Naive thymus-derived CD8-positive, alpha-beta T cell (primary cell): ENCODE results near the gene ANKK1. TPM values are rescaled to one million over a fixed set of nuclear protein-coding genes. Genes with fewer than 3 reads are reported as not detected.
A peak's percentile ranks its signal among the peaks of the same experiment; 100 is the strongest.

Experiments
- ATAC-seq, 2 donors: fragments of 150-1000 bp; cut with Tn5 transposase in 1 of 2; sonication (Bioruptor Pico), chemical (Tn5 transposase) in 1 of 2; 1 replicate in 1 of 2; 2 replicates in 1 of 2; pipeline ENCODE4 v1.10.0; 2021; ENCODE audit warnings: mild to moderate bottlenecking in 2 of 2, moderate library complexity in 2 of 2
- POLR2A ChIA-PET: fragments of 350-600 bp; sonication (Branson Sonifier 250); formaldehyde crosslinking; loops from one replicate; lab custom pipeline; 2021; ENCODE audit warnings: antibody characterized with exemption; lab: Charles Lee
- DNase-seq, 10 donors: peaks; one replicate each; pipeline versions ENCODE4 v3.0.0 to v3.0.0-alpha.2; 2020 to 2022
- H3K27ac Mint-ChIP-seq, 10 donors: one replicate each; pipeline ENCODE4 v1.8.0; 2020 to 2022; ENCODE audit warnings: mild to moderate bottlenecking in 10 of 10, mixed read lengths in 10 of 10, moderate library complexity in 4 of 10, inconsistent platforms in 1 of 10
- H3K27me3 Mint-ChIP-seq, 5 donors: one replicate each; pipeline ENCODE4 v1.8.0; 2021 to 2022; ENCODE audit warnings: mixed read lengths in 5 of 5
- H3K36me3 Mint-ChIP-seq, 3 donors: one replicate each; pipeline ENCODE4 v1.8.0; 2020 to 2022; ENCODE audit warnings: mixed read lengths in 3 of 3, mild to moderate bottlenecking in 2 of 3, inconsistent platforms in 1 of 3
- H3K4me1 Mint-ChIP-seq, 4 donors: one replicate each; pipeline ENCODE4 v1.8.0; 2021 to 2022; ENCODE audit warnings: mixed read lengths in 4 of 4
- H3K4me3 Mint-ChIP-seq, 10 donors: one replicate each; pipeline ENCODE4 v1.8.0; 2020 to 2022; ENCODE audit warnings: mild to moderate bottlenecking in 10 of 10, mixed read lengths in 10 of 10, moderate library complexity in 6 of 10, inconsistent platforms in 1 of 10
- H3K9me3 Mint-ChIP-seq, 9 donors: one replicate each; pipeline ENCODE4 v1.8.0; 2020 to 2022; ENCODE audit warnings: mixed read lengths in 9 of 9, mild to moderate bottlenecking in 3 of 9, inconsistent platforms in 1 of 9, moderate library complexity in 1 of 9
- polyA plus RNA-seq, 3 donors: library from polyadenylated mRNA; unstranded; fragments of 300-500 nt; fragmentation: Illumina TruSeq; gene quantifications; one replicate each; pipeline ENCODE4 v1.2.3, GENCODE V29; 2021
- total RNA-seq, 8 experiments: library from RNA in 2 of 8; stranded (reverse) in 2 of 8; gene quantifications; one replicate each; pipeline ENCODE4 v1.2.3 and lab custom pipeline; 2021 to 2026

ANKK1 gene
- total and polyA plus RNA-seq, 5 experiments from 2014 or later = 4.6 to 5.9 TPM; not detected in 3

DNA sequence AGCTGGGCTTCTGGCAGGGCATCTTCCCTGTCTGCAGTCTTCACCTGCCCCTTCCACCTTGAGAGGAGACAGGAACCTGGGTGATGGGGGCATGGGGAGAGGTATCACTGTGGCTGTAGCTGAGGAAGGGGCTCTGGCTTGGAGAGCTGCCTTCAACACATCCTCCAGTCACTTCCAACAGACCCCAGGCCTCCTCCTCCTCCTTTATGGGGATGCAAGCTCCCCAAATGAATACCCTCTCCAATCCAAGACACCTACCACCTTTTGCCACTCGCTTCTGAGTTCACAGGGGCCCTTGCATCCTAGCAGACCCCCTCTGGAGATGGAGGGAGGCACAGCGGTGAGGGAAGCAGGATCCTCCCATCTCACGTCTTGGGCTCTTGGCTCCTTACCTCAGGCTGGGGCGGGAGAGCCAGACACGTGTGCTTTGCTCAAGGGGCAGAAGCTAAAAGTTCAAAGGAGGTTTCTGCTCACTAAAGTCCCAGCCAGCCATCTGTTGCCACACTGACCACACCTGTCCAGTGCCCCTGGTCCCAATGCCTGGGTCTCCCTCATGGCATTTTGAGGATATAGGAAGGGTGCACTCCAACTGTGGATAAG is 13.2 kb downstream of the ANKK1 start:
- Mint-ChIP-seq H3K9me3 (no peaks in the 10 kb centered on the region), H3K27me3 (no peaks in the 10 kb centered on the region), H3K27ac (no peak overlapping the region), H3K4me3 (peak overlapping the region in 1 of 10 donors; percentile 56), H3K4me1 (no peaks in the 10 kb centered on the region), H3K36me3 (no peaks in the 10 kb centered on the region)
- ATAC-seq = no peak
- DNase-seq = no peak
- POLR2A ChIA-PET = no interaction called here

DNA sequence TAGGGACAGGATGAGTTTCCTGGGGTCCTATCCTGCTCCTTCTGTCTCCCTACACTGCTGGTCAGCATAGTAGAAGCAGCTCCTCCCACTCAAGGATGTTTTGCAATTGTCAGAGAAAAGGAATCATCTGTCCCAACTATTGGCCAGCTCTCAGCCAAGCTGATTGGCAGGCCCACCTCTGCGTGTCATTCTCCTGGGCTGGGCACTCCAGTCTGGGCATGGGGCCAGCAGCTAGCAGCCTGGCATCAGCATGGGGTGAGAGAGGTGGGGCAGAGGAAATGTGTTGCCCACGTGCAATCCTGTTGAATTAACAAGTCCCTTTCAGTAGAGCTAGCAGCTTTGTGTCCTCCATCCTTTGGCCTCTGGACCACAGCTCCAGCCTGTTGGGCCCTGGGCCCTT is 14.1 kb downstream of the ANKK1 start:
- POLR2A ChIA-PET = no interaction called here
- Mint-ChIP-seq H3K4me3 (no peak overlapping the region), H3K36me3 (no peaks in the 10 kb centered on the region), H3K27ac (no peak overlapping the region), H3K4me1 (no peaks in the 10 kb centered on the region), H3K9me3 (no peaks in the 10 kb centered on the region), H3K27me3 (no peaks in the 10 kb centered on the region)
- DNase-seq (no peak), ATAC-seq (no peak)

DNA sequence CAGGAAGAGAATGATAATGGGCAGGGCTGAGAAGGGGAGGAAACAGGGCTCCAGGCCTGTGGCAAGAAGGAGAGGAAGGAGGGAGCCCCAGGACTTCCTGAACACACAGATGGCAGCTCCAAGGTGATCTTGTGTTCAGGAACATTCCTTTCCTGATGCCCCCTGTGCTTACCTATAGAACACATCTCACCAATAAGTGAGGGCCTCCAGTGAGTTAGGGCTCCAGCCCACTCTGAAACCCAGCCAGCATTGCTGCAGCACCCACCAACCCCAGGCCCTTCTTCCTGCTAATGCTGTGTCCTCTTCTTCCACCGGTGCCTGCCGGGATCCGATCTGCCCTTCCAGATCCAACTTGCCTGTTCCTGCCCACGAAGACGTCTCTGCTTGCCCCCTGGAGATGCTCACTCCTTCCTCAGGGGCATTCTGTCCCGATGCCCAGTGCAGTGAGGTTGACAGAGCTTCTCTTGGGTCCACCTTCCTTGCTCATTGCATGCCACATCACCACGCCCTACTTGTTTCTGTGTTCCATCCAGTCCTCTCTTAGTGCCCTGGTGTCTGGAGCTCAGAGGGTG is 17.4 kb downstream of the ANKK1 start:
- Mint-ChIP-seq H3K9me3 (no peaks in the 10 kb centered on the region), H3K36me3 (no peaks in the 10 kb centered on the region), H3K4me1 (no peaks in the 10 kb centered on the region), H3K4me3 (no peak overlapping the region), H3K27me3 (peaks cover 0 to 3% (median 0%) of the 10 kb centered on the region in 5 donors), H3K27ac (no peak overlapping the region)
- POLR2A ChIA-PET = no interaction called here
- no peak for ATAC-seq
- DNase-seq = no peak

DNA sequence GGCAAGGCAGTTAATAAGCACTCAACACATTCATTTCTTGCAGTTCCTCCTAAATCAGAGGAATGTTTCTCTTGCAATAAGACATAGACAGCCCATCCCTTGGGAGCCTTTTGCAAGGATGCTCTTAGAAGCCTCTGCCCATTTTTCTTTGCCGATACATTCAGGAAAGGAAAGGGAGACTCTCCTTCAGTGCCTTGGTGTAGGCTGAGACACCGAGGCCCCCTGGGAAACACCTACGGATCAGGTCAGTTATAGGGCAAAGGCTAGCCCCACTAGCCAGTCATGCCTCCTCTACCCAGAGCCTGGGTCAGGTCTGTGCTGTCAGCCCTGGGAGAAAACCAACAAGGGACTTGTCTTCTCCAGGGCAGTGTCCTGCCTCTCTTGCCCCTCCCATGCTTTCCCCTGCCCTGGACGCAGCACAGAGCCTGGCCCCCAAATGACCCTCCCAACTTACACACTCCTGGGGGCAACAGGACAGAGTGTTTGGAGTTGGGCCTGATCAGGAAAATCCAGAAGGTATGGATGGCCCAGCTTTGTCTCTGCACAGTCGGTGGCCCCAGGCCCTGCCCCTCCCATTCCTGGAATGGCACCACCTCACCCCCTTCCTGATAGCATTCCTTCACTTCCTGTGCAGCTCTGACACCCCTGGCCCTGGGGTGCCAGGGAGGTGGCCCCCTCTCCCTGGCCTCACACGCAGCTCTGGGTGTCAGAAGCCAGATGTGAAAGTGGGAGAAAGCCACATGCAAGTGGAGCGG is 18.3 kb downstream of the ANKK1 start:
- H3K4me1 Mint-ChIP-seq = no peaks in the 10 kb centered on the region
- no peaks in the 10 kb centered on the region for H3K9me3 Mint-ChIP-seq
- no peaks in the 10 kb centered on the region for H3K36me3 Mint-ChIP-seq
- ATAC-seq (no peak), DNase-seq (no peak)
- H3K4me3 Mint-ChIP-seq = no peak overlapping the region
- POLR2A ChIA-PET = no interaction called here
- H3K27ac Mint-ChIP-seq = no peak overlapping the region
- peaks cover 0 to 8% (median 0%) of the 10 kb centered on the region in 5 donors for H3K27me3 Mint-ChIP-seq

DNA sequence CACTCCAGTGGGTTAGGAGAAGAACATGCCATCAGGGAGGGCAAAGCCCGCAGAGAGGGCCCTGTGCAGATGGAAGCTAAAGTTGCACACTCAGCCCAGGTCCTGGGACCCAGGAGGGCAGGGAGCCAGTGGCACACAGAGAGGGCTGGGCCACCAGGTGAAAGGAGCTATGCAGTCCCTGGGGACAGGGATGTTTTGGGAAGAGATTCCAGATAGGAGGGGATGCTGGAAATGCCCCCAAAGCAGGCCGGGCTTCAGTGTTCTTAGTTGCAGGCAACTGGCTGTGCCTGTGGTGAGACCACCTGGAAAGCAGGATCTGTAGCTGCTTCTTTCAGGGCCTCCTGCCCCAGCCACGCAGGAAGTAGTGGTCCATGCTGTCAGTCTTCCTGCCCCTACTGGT is 19.6 kb downstream of the ANKK1 start:
- POLR2A ChIA-PET = no interaction called here
- ATAC-seq (no peak), DNase-seq (no peak)
- H3K36me3 Mint-ChIP-seq = no peaks in the 10 kb centered on the region
- no peak overlapping the region for H3K27ac Mint-ChIP-seq
- no peaks in the 10 kb centered on the region for H3K4me1 Mint-ChIP-seq
- peaks cover 0 to 8% (median 0%) of the 10 kb centered on the region in 5 donors for H3K27me3 Mint-ChIP-seq
- no peak overlapping the region for H3K4me3 Mint-ChIP-seq
- H3K9me3 Mint-ChIP-seq = no peaks in the 10 kb centered on the region

DNA sequence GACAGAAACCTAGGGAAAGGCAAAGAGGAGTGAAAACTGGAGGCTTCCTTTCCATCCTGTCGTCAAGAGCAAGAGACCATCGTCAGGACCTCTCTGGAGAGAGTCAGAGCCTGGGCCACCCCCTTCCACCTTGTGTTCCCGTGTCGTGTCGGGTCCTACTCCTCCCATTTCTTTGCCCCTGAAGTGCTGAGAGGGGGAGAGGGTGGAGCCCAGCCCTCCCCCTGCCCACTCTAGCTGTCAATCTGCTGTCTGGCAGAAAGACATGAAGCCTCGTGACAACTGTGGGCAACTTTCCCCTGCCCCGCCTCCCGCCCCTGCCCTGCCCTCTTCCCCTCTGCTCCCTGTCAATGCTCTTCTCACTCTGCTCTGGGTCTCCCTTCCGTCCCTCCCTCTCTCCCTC is 20.6 kb downstream of the ANKK1 start:
- Mint-ChIP-seq H3K27ac (no peak overlapping the region), H3K36me3 (no peaks in the 10 kb centered on the region), H3K27me3 (peaks cover 0 to 9% (median 0%) of the 10 kb centered on the region in 5 donors), H3K4me1 (no peaks in the 10 kb centered on the region), H3K4me3 (no peak overlapping the region), H3K9me3 (no peaks in the 10 kb centered on the region)
- POLR2A ChIA-PET = no interaction called here
- ATAC-seq = no peak
- DNase-seq = no peak

DNA sequence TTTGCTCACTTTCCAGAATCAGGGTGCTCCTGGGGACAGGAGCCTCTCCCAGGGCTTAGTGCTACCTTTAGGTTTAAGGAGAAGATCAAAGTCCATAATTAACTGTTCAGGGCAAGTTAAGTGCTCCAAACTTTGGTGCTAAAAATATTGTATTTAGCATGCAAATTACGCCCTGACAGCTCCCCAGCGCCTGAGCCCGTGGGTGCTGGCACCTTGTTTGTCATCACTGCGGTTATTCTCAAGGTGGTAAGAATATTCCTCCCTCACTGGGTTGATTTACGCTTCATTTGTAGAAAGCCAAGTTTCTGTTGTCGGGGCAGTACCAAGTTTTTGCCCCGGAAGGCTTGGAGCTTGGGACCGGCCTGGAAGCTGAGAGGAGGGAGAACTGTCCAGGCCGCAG is 21.3 kb downstream of the ANKK1 start:
- H3K27me3 Mint-ChIP-seq = peaks cover 0 to 15% (median 0%) of the 10 kb centered on the region in 5 donors
- no peak overlapping the region for H3K4me3 Mint-ChIP-seq
- POLR2A ChIA-PET = no interaction called here
- H3K27ac Mint-ChIP-seq = no peak overlapping the region
- DNase-seq (no peak), ATAC-seq (no peak)
- no peaks in the 10 kb centered on the region for H3K9me3 Mint-ChIP-seq
- H3K36me3 Mint-ChIP-seq = no peaks in the 10 kb centered on the region
- H3K4me1 Mint-ChIP-seq = no peaks in the 10 kb centered on the region

DNA sequence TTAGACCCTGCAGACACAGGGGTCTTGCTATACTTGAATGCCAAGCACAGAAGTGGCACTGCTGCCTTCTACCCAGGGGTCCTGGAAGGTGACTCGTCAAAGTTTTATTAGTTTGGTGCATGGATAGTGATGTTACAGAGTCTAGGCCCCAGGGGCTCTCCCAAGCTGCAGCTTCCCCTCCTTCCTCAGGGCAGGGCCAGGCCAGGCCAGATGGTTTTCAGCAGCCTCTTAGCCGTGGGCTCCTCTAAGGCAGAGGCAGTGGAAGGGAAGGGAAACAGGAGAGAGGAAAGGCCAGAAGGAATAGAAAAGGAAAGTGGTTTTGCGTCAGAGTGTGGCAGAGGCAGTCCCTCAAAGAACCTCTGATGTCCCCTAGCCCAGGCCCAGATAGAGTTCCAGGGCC is 21.9 kb downstream of the ANKK1 start:
- Mint-ChIP-seq H3K36me3 (no peaks in the 10 kb centered on the region), H3K4me3 (no peak overlapping the region), H3K9me3 (no peaks in the 10 kb centered on the region), H3K4me1 (no peaks in the 10 kb centered on the region), H3K27ac (no peak overlapping the region), H3K27me3 (peaks cover 0 to 15% (median 0%) of the 10 kb centered on the region in 5 donors)
- ATAC-seq = no peak
- no peak for DNase-seq
- POLR2A ChIA-PET = no interaction called here

DNA sequence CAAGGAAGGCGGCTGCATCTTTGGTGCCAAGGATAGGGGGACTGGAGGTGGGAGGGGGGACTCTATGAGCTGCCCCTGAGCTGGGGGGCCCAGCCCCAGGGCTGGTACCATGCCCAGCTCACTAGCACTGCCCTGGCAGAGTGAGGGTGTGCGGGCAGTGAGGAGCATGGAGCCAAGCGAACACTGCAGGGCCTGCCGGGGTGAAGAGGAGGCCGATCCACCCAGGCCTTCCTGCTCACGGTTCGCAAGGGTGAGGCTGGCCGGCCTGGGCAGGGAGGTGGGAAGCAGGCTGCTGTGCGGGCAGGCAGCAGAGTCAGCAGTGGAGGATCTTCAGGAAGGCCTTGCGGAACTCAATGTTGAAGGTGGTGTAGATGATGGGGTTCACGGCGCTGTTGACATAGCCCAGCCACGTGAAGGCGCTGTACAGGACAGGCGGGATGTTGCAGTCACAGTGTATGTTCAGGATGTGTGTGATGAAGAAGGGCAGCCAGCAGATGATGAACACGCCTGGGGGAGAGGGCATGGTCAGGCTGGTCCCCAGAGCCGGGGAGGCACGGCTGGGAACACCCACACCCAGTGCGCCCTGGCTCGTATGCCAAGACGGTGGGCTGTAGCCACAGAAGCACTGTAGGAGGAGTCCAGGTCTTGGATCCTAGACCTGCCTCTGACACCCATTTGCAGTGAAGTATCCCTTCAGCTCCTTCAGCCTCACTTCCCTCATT is 23.0 kb downstream of the ANKK1 start:
- Mint-ChIP-seq H3K9me3 (no peaks in the 10 kb centered on the region), H3K27me3 (peaks cover 0 to 15% (median 0%) of the 10 kb centered on the region in 5 donors), H3K4me1 (no peaks in the 10 kb centered on the region), H3K4me3 (no peak overlapping the region), H3K27ac (peak overlapping the region in 1 of 10 donors; percentile 32), H3K36me3 (no peaks in the 10 kb centered on the region)
- POLR2A ChIA-PET = no interaction called here
- ATAC-seq (no peak), DNase-seq (no peak)

DNA sequence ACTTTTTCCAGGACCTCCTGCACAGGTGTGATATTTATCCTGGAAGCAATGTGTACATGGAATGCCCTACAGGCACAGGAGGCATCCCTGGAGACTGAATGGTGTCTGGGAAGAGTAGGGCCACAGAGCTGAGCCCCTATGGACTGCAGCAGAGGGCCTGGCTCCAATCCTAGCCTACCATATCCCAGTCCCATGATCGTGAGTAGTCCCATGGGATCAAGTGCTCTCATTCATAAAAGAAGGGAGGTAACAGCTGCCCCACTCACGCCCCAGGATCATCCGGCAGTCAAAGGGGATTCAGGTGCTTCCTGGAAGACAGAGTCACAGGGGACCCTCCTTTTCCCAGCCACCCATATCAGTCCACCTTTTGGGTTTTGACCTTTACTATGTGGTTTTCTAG is 24.0 kb downstream of the ANKK1 start:
- POLR2A ChIA-PET = no interaction called here
- no peak for ATAC-seq
- Mint-ChIP-seq H3K36me3 (no peaks in the 10 kb centered on the region), H3K9me3 (no peaks in the 10 kb centered on the region), H3K4me1 (no peaks in the 10 kb centered on the region), H3K4me3 (no peak overlapping the region), H3K27me3 (peaks cover 0 to 19% (median 0%) of the 10 kb centered on the region in 5 donors), H3K27ac (no peak overlapping the region)
- no peak for DNase-seq

DNA sequence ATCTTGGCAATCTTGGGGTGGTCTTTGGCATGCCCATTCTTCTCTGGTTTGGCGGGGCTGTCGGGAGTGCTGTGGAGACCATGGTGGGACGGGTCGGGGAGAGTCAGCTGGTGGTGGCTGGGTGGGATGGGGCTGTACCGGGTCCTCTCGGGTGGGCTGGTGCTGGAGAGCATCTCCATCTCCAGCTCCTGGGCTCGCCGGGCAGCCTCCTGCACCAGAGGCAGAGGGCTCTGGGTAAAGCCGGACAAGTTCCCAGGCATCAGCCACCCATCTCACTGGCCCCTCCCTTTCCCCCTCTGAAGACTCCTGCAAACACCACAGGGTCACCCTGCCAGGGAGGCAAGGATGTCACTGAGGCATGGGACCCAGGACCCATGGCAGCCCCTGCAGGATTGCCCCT is 25.1 kb downstream of the ANKK1 start:
- no peaks in the 10 kb centered on the region for H3K36me3 Mint-ChIP-seq
- peaks cover 0 to 20% (median 0%) of the 10 kb centered on the region in 5 donors for H3K27me3 Mint-ChIP-seq
- H3K9me3 Mint-ChIP-seq = no peaks in the 10 kb centered on the region
- ATAC-seq (no peak), DNase-seq (no peak)
- no peaks in the 10 kb centered on the region for H3K4me1 Mint-ChIP-seq
- POLR2A ChIA-PET = no interaction called here
- no peak overlapping the region for H3K27ac Mint-ChIP-seq
- H3K4me3 Mint-ChIP-seq = no peak overlapping the region

DNA sequence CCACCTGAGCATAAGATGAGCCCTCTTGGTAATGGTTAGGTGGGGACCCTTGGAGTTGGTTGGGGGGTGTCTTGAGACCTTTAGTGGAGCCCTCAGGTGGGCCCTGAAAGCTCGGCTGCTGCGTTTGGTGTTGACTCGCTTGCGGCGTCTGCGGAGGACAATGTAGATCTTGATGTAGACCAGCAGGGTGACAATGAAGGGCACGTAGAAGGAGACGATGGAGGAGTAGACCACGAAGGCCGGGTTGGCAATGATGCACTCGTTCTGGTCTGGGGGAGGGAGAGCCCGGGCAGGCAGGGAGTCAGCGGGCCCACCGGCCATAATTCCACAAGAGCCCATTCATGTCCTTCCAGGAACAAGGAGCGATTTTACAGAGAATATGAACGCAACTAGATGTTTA is 27.8 kb downstream of the ANKK1 start:
- no peaks in the 10 kb centered on the region for H3K4me1 Mint-ChIP-seq
- no peaks in the 10 kb centered on the region for H3K9me3 Mint-ChIP-seq
- no peaks in the 10 kb centered on the region for H3K36me3 Mint-ChIP-seq
- no peak overlapping the region for H3K4me3 Mint-ChIP-seq
- POLR2A ChIA-PET = no interaction called here
- no peak overlapping the region for H3K27ac Mint-ChIP-seq
- DNase-seq = no peak
- H3K27me3 Mint-ChIP-seq = peaks cover 0 to 15% (median 0%) of the 10 kb centered on the region in 5 donors
- no peak for ATAC-seq

DNA sequence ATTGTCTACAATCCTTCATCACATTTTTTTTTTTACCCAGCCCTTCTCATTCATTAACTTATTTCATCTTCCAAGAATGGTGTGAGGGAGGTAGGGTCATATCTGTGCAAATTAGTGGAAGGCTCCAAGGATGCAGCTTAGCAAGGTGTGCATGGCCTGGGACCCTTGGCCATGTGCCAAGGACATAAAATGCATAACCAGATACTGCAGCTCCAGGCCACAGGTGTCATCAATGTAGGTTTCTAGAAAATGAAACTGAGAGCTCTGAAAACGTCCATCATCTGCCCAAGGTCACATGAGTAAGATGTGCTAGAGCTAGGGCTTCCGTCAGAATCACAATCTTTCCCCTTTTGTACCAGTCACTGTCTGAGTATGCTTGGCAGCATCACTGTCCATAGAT is 29.8 kb downstream of the ANKK1 start:
- ATAC-seq (no peak), DNase-seq (no peak)
- no peak overlapping the region for H3K27ac Mint-ChIP-seq
- H3K4me3 Mint-ChIP-seq = no peak overlapping the region
- POLR2A ChIA-PET = no interaction called here
- peaks cover 0 to 12% (median 3%) of the 10 kb centered on the region in 5 donors for H3K27me3 Mint-ChIP-seq
- no peaks in the 10 kb centered on the region for H3K36me3 Mint-ChIP-seq
- H3K9me3 Mint-ChIP-seq = no peaks in the 10 kb centered on the region
- H3K4me1 Mint-ChIP-seq = no peaks in the 10 kb centered on the region
